A549 (cell line): ENCODE data around the gene ACOT7.

Experiments used
- CTCF ChIP-seq: fragments of >200 bp; sonication (Bioruptor Twin); formaldehyde crosslinking; IDR thresholded peaks from 3 replicates; pipeline ENCODE4 v1.5.1; 2016
- JUN ChIP-seq, 2 experiments: fragments of >200 bp; sonication (Bioruptor Twin); formaldehyde crosslinking; IDR thresholded peaks; 2 replicates in 1 of 2; 3 replicates in 1 of 2; pipeline ENCODE4 v1.6.1; 2016 to 2017
- MAFK ChIP-seq: fragments of 450-650 bp; IDR thresholded peaks from 2 replicates; pipeline ENCODE4 v1.6.1; 2014; ENCODE audit not compliant: partially characterized antibody
- MAX ChIP-seq: IDR thresholded peaks from 2 replicates; pipeline ENCODE4 v1.6.1; 2012
- PHF8 ChIP-seq: fragments of 200-600 bp; sonication (generic); IDR thresholded peaks from 2 replicates; pipeline ENCODE4 v1.6.1; 2016; ENCODE audit warnings: low read depth, mild to moderate bottlenecking, antibody characterized with exemption, moderate library complexity, borderline replicate concordance
- POLR2A ChIP-seq: IDR thresholded peaks from 2 replicates; pipeline ENCODE4 v1.6.1; 2012; ENCODE audit warnings: mild to moderate bottlenecking, low read length
- POLR2AphosphoS2 ChIP-seq: conservative IDR thresholded peaks from 2 replicates; pipeline ENCODE4 v1.6.1; 2012; ENCODE audit warnings: low read length, improper control_type of control experiment, inconsistent platforms
- RFX5 ChIP-seq: fragments of 450-650 bp; IDR thresholded peaks from 2 replicates; pipeline ENCODE4 v1.7.1; 2014; ENCODE audit warnings: antibody characterized with exemption, mild to moderate bottlenecking, moderate library complexity
- SREBF2 ChIP-seq: fragments of 450-650 bp; IDR thresholded peaks from 2 replicates; pipeline ENCODE4 v1.6.1; 2014; ENCODE audit warnings: mild to moderate bottlenecking, moderate library complexity
- TF ChIP-seq, protein P1 (sequence below): fragments of >200 bp; sonication (Bioruptor Twin); formaldehyde crosslinking; IDR thresholded peaks from 2 replicates; pipeline ENCODE4 v1.6.1; 2016

DNA sequence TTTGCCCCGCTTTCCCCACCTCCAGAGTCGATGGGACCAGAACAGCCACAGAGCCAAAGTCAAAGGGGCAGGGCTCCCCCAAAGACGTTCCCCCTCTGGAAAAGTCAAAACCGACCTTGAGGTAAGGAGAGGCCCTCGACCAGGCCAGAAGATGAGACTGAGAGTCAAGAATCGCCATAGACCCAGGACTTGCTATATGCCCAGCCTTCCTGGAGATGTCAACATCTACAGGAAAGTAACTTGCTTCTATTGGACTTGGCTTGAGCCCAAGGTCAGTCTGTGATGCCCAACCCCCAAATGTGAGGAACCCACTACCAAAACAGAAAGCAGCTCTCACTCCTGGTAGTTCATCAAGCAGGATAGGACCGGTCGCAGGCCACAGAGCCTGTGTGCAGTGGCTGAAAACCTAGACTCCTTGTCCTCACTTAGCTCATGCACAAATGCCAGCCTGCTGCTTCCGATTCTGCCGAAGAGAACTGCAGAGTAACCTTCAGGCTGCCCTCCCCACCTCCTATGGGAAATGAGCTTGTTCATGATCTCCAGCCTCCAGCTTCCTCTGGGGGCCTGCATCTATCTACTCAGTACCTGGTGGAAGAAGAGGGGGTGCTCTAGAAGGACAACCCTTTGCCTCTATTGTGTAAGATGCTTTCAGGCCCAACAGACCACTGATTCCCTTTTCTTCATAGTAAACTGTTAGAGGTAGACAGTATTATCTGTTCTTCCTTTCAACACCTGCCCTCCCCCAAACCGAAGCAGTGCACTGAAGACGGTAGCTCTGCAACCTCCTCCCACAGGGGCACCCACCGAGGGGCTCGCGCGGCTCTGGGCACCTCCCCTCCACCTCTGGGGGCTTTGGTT lies 1.4 kb downstream of the ACOT7 start:
- TF ChIP-seq CTCF (no peak), POLR2A (no peak), JUN (IDR thresholded peaks at IDR 0.05) (no peak), POLR2AphosphoS2 (no peak), MAX (no peak), MAFK (no peak), PHF8 (no peak), RFX5 (no peak), SREBF2 (no peak)
- TF ChIP-seq, protein P1, sequence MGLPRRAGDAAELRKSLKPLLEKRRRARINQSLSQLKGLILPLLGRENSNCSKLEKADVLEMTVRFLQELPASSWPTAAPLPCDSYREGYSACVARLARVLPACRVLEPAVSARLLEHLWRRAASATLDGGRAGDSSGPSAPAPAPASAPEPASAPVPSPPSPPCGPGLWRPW = no peak
